Panc1 (cell line): ENCODE measurements around the gene TMCC1. TPM values are rescaled to one million over a fixed set of nuclear protein-coding genes. Genes with fewer than 3 reads are reported as not detected.
A peak's percentile ranks its signal among the peaks of the same experiment; 100 is the strongest.

Experiments used
- ATAC-seq: fragments of 200-7000 bp; cut with Tn5 transposase; 2 replicates; pipeline ENCODE4 v1.9.1; 2020; ENCODE audit warnings: mild to moderate bottlenecking, moderate library complexity
- BruUV-seq: library from RNA; stranded (reverse); fragments of 400-500 nt; replicated peaks from 2 replicates; lab custom pipeline; 2021; lab: Mats Ljungman, UMichigan
- CTCF ChIA-PET: fragments of 300-600 bp; sonication (Branson Sonifier 250); formaldehyde crosslinking; loops from one replicate; lab custom pipeline; 2022; ENCODE audit warnings: antibody characterized with exemption; lab: Charles Lee
- POLR2A ChIA-PET: fragments of 300-600 bp; sonication (Branson Sonifier 250); formaldehyde crosslinking; loops from one replicate; lab custom pipeline; 2022; ENCODE audit warnings: antibody characterized with exemption; lab: Charles Lee
- DNase-seq: peaks from one replicate; pipeline ENCODE4 v3.0.0-alpha.2; 2010; ENCODE audit warnings: low read depth, low spot score
- H3K27ac ChIP-seq: 2 replicates; pipeline ENCODE4 v1.5.1; 2011; ENCODE audit warnings: mild to moderate bottlenecking, low read length, inconsistent platforms
- H3K27me3 ChIP-seq: fragments of 200-500 bp; sonication (Bioruptor generic); 2 replicates; pipeline ENCODE4 v1.6.0; 2014; ENCODE audit warnings: low read length, inconsistent platforms; ENCODE audit not compliant: control insufficient read depth, insufficient read depth
- H3K36me3 ChIP-seq: fragments of 200-500 bp; sonication (Bioruptor generic); 2 replicates; pipeline ENCODE4 v1.5.1; 2014; ENCODE audit warnings: inconsistent platforms, mild to moderate bottlenecking, low read length, moderate library complexity; ENCODE audit not compliant: control insufficient read depth, insufficient read depth
- H3K4me1 ChIP-seq: 2 replicates; pipeline ENCODE4 v1.5.1; 2011; ENCODE audit warnings: inconsistent platforms, mild to moderate bottlenecking, low read length, moderate library complexity; ENCODE audit not compliant: control insufficient read depth, insufficient read depth
- H3K4me3 ChIP-seq, 2 experiments: 2 replicates each; pipeline ENCODE4 v1.5.1; 2011 to 2012; ENCODE audit warnings: low read depth in 2 of 2, low read length in 2 of 2, mild to moderate bottlenecking in 2 of 2, inconsistent platforms in 1 of 2, moderate library complexity in 1 of 2
- H3K9me3 ChIP-seq: fragments of 200-500 bp; sonication (Bioruptor generic); 2 replicates; pipeline ENCODE4 v1.5.1; 2014; ENCODE audit warnings: low read depth, mild to moderate bottlenecking, inconsistent platforms, low read length, moderate library complexity; ENCODE audit not compliant: control insufficient read depth, insufficient read depth
- CTCF ChIP-seq: fragments of 450-650 bp; IDR thresholded peaks from 2 replicates; pipeline ENCODE4 v1.5.1; 2017; ENCODE audit warnings: mild to moderate bottlenecking
- POLR2AphosphoS5 ChIP-seq: IDR thresholded peaks from 2 replicates; pipeline ENCODE4 v1.6.1; 2012; ENCODE audit warnings: mild to moderate bottlenecking, low read depth, low read length, moderate library complexity
- REST ChIP-seq, 2 experiments: IDR thresholded peaks; 2 replicates each; pipeline ENCODE4 v1.6.1; 2011 to 2012; ENCODE audit warnings: low read depth in 2 of 2, control low read depth in 1 of 2, low read length in 1 of 2, mild to moderate bottlenecking in 1 of 2, moderate library complexity in 1 of 2; ENCODE audit not compliant: insufficient read depth in 1 of 2
- SIN3A ChIP-seq: IDR thresholded peaks from 2 replicates; pipeline ENCODE4 v1.6.1; 2012; ENCODE audit warnings: low read depth, mild to moderate bottlenecking, low read length, moderate library complexity, borderline replicate concordance; ENCODE audit not compliant: insufficient read depth
- TCF7L2 ChIP-seq: IDR thresholded peaks from 2 replicates; pipeline ENCODE4 v1.6.1; 2011; ENCODE audit warnings: mild to moderate bottlenecking, low read depth, low read length, inconsistent platforms
- in situ Hi-C: cut with HindIII; loops from 2 replicates; pipeline ENCODE4 v1.10.0; 2016; ENCODE audit warnings: low sequenced_read_pairs, low pct_unique_long_range_greater_than_20kb
- intact Hi-C: fragments of 100-400 bp; cut with micrococcal nuclease; formaldehyde crosslinking; loops from one replicate; pipeline ENCODE4 v1.10.0; 2022; ENCODE audit not compliant: unreplicated experiment
- total RNA-seq: library from RNA; stranded (reverse); gene quantifications from one replicate; pipeline ENCODE4 v1.2.1, GENCODE V29; 2021; ENCODE audit not compliant: unreplicated experiment

Gene TMCC1
- total RNA-seq, 1 experiment from 2014 or later = 33.2 TPM

- Histone ChIP-seq H3K27ac (peak overlapping the region; percentile 81), H3K4me3 (peak overlapping the region; percentile 57 to 92), H3K4me1 (peaks cover 54% of the 10 kb centered on the region), H3K36me3 (no peaks in the 10 kb centered on the region), H3K9me3 (no peaks in the 10 kb centered on the region), H3K27me3 (no peaks in the 10 kb centered on the region)
- peak; percentile 31 for ATAC-seq
- TF ChIP-seq SIN3A (peak; percentile 56; the same call in 1 of the 2 replicates), TCF7L2 (no peak)
- no peak for DNase-seq
- ChIA-PET POLR2A (no interaction called here), CTCF (interaction anchor here (0.7 to 1.6 kb wide), 2 partner anchors 116 to 151 kb away, joined by 4 to 7 read pairs; no protein-coding TSS in a partner anchor)
- intact Hi-C loops (no loop called here), in situ Hi-C loops (no loop called here)
- BruUV-seq = no TSS peak
Measured at GRCh38 chr3:129605922-129606635, 287.4 kb downstream of the TMCC1 start.

GRCh38 chr3:129605203-129605921 is 288.1 kb downstream of the TMCC1 start:
- no peaks in the 10 kb centered on the region for H3K27me3 ChIP-seq
- no TSS peak for BruUV-seq
- in situ Hi-C loops (no loop called here), intact Hi-C loops (no loop called here)
- ChIA-PET POLR2A (interaction anchor here (0.6 kb wide), 1 partner anchor 9 kb away, joined by 3 read pairs; no protein-coding TSS in a partner anchor), CTCF (interaction anchor here (0.7 to 1.6 kb wide), 2 partner anchors 115 to 150 kb away, joined by 4 to 7 read pairs; no protein-coding TSS in a partner anchor)
- peak overlapping the region; percentile 57 to 92 for H3K4me3 ChIP-seq
- TF ChIP-seq POLR2AphosphoS5 (no peak; the same call in 1 of the 2 replicates), CTCF (no peak), REST (IDR thresholded peaks at IDR 0.05; ENCODE audit: insufficient read depth in 1 of 2, low read depth in 2 of 2, low read length in 1 of 2) (no peak), SIN3A (no peak), TCF7L2 (no peak)
- peaks cover 60% of the 10 kb centered on the region for H3K4me1 ChIP-seq
- peak; percentile 24 for ATAC-seq
- H3K27ac ChIP-seq = peak overlapping the region; percentile 81
- no peaks in the 10 kb centered on the region for H3K36me3 ChIP-seq
- H3K9me3 ChIP-seq = no peaks in the 10 kb centered on the region
- DNase-seq = no peak
